CD8-positive, alpha-beta memory T cell (primary cell): ENCODE results near the gene SOX12. TPM values are rescaled to one million over a fixed set of nuclear protein-coding genes. Genes with fewer than 3 reads are reported as not detected.

Source experiments
- CTCF ChIA-PET: fragments of 350-600 bp; sonication (Branson Sonifier 250); formaldehyde crosslinking; loops from one replicate; lab custom pipeline; 2021; ENCODE audit warnings: antibody characterized with exemption; lab: Charles Lee
- POLR2A ChIA-PET: fragments of 350-600 bp; sonication (Branson Sonifier 250); formaldehyde crosslinking; loops from one replicate; lab custom pipeline; 2021; ENCODE audit warnings: antibody characterized with exemption; lab: Charles Lee
- DNase-seq, 5 donors: peaks; one replicate each; pipeline versions ENCODE4 v3.0.0 to v3.0.0-alpha.2; 2020 to 2022; ENCODE audit warnings: mixed read lengths in 1 of 5
- H3K27ac ChIP-seq: one replicate; pipeline ENCODE4 v1.7.0; 2013; ENCODE audit warnings: low read depth, mild to moderate bottlenecking, low read length, moderate library complexity
- H3K27me3 ChIP-seq: 2 replicates; pipeline ENCODE4 v1.7.0; 2013; ENCODE audit warnings: low read length, mild to moderate bottlenecking; ENCODE audit not compliant: insufficient read depth, poor library complexity, severe bottlenecking
- H3K36me3 ChIP-seq: 2 replicates; pipeline ENCODE4 v1.7.0; 2013; ENCODE audit warnings: mild to moderate bottlenecking, low read length, moderate library complexity; ENCODE audit not compliant: insufficient read depth
- H3K4me1 ChIP-seq: 2 replicates; pipeline ENCODE4 v1.7.0; 2013; ENCODE audit warnings: mild to moderate bottlenecking, low read length, moderate library complexity; ENCODE audit not compliant: insufficient read depth
- H3K4me3 ChIP-seq: 2 replicates; pipeline ENCODE4 v1.7.0; 2013; ENCODE audit warnings: mild to moderate bottlenecking, low read length
- H3K9me3 ChIP-seq: 2 replicates; pipeline ENCODE4 v1.7.0; 2013; ENCODE audit warnings: mild to moderate bottlenecking, low read length
- H3K27ac Mint-ChIP-seq, 8 donors: one replicate each; pipeline ENCODE4 v1.8.0; 2020 to 2021; ENCODE audit warnings: mixed read lengths in 8 of 8, mild to moderate bottlenecking in 6 of 8, inconsistent platforms in 3 of 8, moderate library complexity in 3 of 8
- H3K27me3 Mint-ChIP-seq, 2 donors: one replicate each; pipeline ENCODE4 v1.8.0; 2020 to 2021; ENCODE audit warnings: mixed read lengths in 2 of 2, mild to moderate bottlenecking in 1 of 2, moderate library complexity in 1 of 2
- H3K36me3 Mint-ChIP-seq, 3 donors: one replicate each; pipeline ENCODE4 v1.8.0; 2020 to 2021; ENCODE audit warnings: mixed read lengths in 3 of 3, inconsistent platforms in 1 of 3, mild to moderate bottlenecking in 1 of 3
- H3K4me1 Mint-ChIP-seq, 3 donors: one replicate each; pipeline ENCODE4 v1.8.0; 2020 to 2021; ENCODE audit warnings: mixed read lengths in 3 of 3, inconsistent platforms in 1 of 3, mild to moderate bottlenecking in 1 of 3
- H3K4me3 Mint-ChIP-seq, 7 donors: one replicate each; pipeline ENCODE4 v1.8.0; 2020 to 2021; ENCODE audit warnings: mixed read lengths in 7 of 7, mild to moderate bottlenecking in 6 of 7, moderate library complexity in 4 of 7, inconsistent platforms in 2 of 7
- H3K9me3 Mint-ChIP-seq, 5 donors: one replicate each; pipeline ENCODE4 v1.8.0; 2020 to 2022; ENCODE audit warnings: mixed read lengths in 5 of 5, mild to moderate bottlenecking in 3 of 5, moderate library complexity in 2 of 5, inconsistent platforms in 1 of 5
- polyA plus RNA-seq: library from polyadenylated mRNA; unstranded; fragments of 300-500 nt; fragmentation: Illumina TruSeq; gene quantifications from one replicate; pipeline ENCODE4 v1.2.3, GENCODE V29; 2021
- total RNA-seq, 2 experiments: library from RNA; stranded (reverse); gene quantifications; one replicate each; pipeline ENCODE4 v1.2.3, GENCODE V29; 2021

Gene SOX12
- total and polyA plus RNA-seq, 3 experiments from 2014 or later, result 0.64 to 5.1 (median 4.7) TPM

DNA sequence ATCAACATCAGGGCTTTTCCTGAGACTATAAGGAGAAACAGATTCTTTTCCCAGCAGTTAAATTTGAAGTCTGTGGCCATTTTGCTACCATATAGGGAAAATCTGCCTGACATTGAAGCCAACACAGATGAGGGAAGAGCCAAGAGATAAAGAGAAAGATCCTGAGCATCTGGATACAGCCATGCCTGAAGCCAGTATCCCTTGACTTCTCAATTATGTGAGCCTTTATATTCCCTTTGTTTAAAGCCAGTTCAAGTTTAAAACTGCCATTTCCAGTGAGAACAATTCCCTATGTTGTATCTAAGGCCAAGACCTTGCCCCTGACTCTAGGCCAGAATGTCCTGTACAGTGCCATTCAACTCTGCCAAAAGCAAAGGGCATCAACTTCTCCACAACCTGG lies 17.8 kb downstream of the SOX12 start:
- no peaks in the 10 kb centered on the region for H3K9me3 ChIP-seq
- H3K4me3 ChIP-seq, result no peak overlapping the region
- Mint-ChIP-seq H3K4me1 (peaks cover 6 to 9% (median 8%) of the 10 kb centered on the region in 3 donors), H3K27ac (no peak overlapping the region), H3K4me3 (peak overlapping the region in 2 of 7 donors; percentile 14 to 19), H3K36me3 (peaks cover under 1 to 3% (median 3%) of the 10 kb centered on the region in 3 donors), H3K27me3 (peaks cover 0 to 3% of the 10 kb centered on the region in 2 donors), H3K9me3 (no peaks in the 10 kb centered on the region)
- POLR2A ChIA-PET, result no interaction called here
- CTCF ChIA-PET, result interaction anchor here (1.9 kb wide), 1 partner anchor 12 kb away, joined by 6 read pairs; no protein-coding TSS in a partner anchor
- H3K27me3 ChIP-seq, result no peaks in the 10 kb centered on the region
- peaks cover under 1% of the 10 kb centered on the region for H3K4me1 ChIP-seq
- DNase-seq, result no peak
- no peaks in the 10 kb centered on the region for H3K36me3 ChIP-seq
- no peak overlapping the region for H3K27ac ChIP-seq

DNA sequence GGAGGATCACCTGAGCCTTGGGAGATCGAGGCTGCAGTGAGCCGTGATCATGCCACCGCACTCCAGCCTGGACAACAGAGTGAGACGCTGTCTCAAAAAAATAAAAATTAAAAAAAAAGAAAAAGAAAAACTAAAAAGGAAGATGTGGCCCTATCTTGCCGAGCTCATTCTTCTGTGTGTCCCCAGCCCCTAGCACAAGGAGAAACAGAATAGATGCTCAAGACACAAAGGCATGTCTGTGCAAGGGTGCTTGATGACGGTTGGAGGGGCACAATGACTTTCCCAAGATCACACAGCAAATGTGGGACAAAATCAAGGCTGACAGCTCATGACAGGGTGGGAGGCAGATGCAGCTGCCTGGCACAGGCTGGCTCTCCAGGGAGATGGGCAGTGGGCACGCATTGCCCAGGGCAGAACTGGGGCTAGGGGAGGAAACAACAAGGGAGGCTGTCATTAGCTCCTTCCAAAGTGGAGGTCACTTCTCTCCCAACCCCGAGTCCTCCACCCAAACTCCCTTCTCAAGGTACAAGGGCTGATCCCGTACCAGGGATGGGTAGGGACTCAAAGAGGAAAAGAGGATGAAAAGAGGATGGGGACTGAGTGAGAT lies 20.8 kb downstream of the SOX12 start:
- peaks cover 1 to 3% (median 3%) of the 10 kb centered on the region in 3 donors for H3K36me3 Mint-ChIP-seq
- H3K27me3 ChIP-seq, result no peaks in the 10 kb centered on the region
- peak overlapping the region; percentile 73 to 90 (median 82) for H3K4me3 Mint-ChIP-seq
- peaks cover 6% of the 10 kb centered on the region for H3K4me1 ChIP-seq
- H3K27me3 Mint-ChIP-seq, result peaks cover 0 to 6% of the 10 kb centered on the region in 2 donors
- peak overlapping the region in 6 of 8 donors; percentile 37 to 92 (median 68) for H3K27ac Mint-ChIP-seq
- no peaks in the 10 kb centered on the region for H3K9me3 ChIP-seq
- peaks cover 11 to 14% (median 13%) of the 10 kb centered on the region in 3 donors for H3K4me1 Mint-ChIP-seq
- no peak for DNase-seq
- no peaks in the 10 kb centered on the region for H3K36me3 ChIP-seq
- H3K27ac ChIP-seq, result no peak overlapping the region
- ChIA-PET POLR2A (no interaction called here), CTCF (interaction anchor here (0.7 to 2.1 kb wide), 4 partner anchors 9 to 132 kb away, joined by 4 to 11 read pairs (median 6); no protein-coding TSS in a partner anchor)
- H3K4me3 ChIP-seq, result no peak overlapping the region
- no peaks in the 10 kb centered on the region for H3K9me3 Mint-ChIP-seq

DNA sequence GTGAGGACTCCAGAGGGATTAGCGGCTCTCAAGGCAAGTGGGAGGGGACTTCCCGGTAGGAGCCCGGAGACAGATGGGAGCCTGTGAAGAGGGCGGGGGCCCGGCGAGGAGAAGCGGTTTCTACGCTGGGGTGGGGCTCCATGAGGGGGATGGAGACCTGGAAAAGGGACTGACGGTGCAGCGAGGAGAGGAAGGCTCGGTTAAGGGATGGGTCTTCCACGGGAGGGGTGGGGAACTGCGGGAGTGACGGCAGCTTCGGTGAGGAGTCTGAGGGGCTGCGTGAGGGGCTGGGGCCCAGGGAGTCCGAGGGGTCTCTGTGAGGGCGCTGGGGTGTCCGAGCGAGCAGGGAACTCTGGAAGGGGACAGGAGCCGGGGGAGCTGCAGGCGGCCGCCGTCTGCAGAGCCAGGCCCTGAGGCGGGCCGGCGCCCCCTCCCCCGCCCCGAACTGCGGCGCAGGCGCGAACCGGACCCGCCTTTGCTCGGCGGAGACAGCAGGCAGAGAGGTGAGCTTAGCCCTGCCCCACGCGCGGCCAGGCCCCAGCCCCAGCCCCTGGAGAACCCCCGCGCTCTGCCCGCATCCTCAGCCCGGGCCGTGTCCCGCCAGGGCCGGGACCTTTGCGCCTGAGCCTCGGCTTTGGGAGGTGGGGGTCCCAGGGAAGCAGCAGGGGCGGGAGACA lies 21.4 kb downstream of the SOX12 start, which contains the start of gene NRSN2:
NRSN2 (plus strand) TSS at position 472 of the 677 bp plus-strand sequence. CDS start 2,533 bp downstream, outside the sequence.
- peak in 1 of 5 donors; percentile 47 for DNase-seq
- H3K36me3 ChIP-seq, result no peaks in the 10 kb centered on the region
- H3K27ac Mint-ChIP-seq, result peak within 1 kb of the TSS in 7 of 8 donors; percentile 15 to 92 (median 72)

GRCh38 chr20:347317-347639 lies 21.9 kb downstream of the SOX12 start:
- H3K4me3 ChIP-seq, result peak overlapping the region; percentile 73
- no peak for DNase-seq
- POLR2A ChIA-PET, result no interaction called here
- peaks cover 11 to 14% (median 13%) of the 10 kb centered on the region in 3 donors for H3K4me1 Mint-ChIP-seq
- peaks cover 6% of the 10 kb centered on the region for H3K4me1 ChIP-seq
- H3K27ac ChIP-seq, result peak overlapping the region; percentile 54
- no peaks in the 10 kb centered on the region for H3K27me3 ChIP-seq
- no peaks in the 10 kb centered on the region for H3K36me3 ChIP-seq
- H3K36me3 Mint-ChIP-seq, result peaks cover under 1 to 3% (median 1%) of the 10 kb centered on the region in 3 donors
- no peaks in the 10 kb centered on the region for H3K9me3 Mint-ChIP-seq
- H3K4me3 Mint-ChIP-seq, result peak overlapping the region; percentile 81 to 96 (median 89)
- H3K27me3 Mint-ChIP-seq, result peaks cover 0 to 6% of the 10 kb centered on the region in 2 donors
- CTCF ChIA-PET, result no interaction called here
- H3K27ac Mint-ChIP-seq, result no peak overlapping the region
- no peaks in the 10 kb centered on the region for H3K9me3 ChIP-seq

More for the DNA sequence above, 21.4 kb downstream of the SOX12 start, which contains the start of gene NRSN2:
- peak within 1 kb of the TSS; percentile 54 for H3K27ac ChIP-seq
- H3K4me1 ChIP-seq, result peaks cover 6% of the 10 kb centered on the region
- Mint-ChIP-seq H3K4me3 (peak within 1 kb of the TSS; percentile 81 to 96 (median 89)), H3K27me3 (peaks cover 0 to 6% of the 10 kb centered on the region in 2 donors), H3K9me3 (no peaks in the 10 kb centered on the region), H3K4me1 (peaks cover 11 to 14% (median 13%) of the 10 kb centered on the region in 3 donors), H3K36me3 (peaks cover 1 to 3% (median 3%) of the 10 kb centered on the region in 3 donors)
- CTCF ChIA-PET, result interaction anchor here (1.3 to 2.1 kb wide), 2 partner anchors 16 to 22 kb away, joined by 5 to 11 read pairs; no protein-coding TSS in a partner anchor
- no peaks in the 10 kb centered on the region for H3K27me3 ChIP-seq
- peak within 1 kb of the TSS; percentile 73 for H3K4me3 ChIP-seq
- H3K9me3 ChIP-seq, result no peaks in the 10 kb centered on the region
- POLR2A ChIA-PET, result no interaction called here

GRCh38 chr20:347640-348484 lies 22.5 kb downstream of the SOX12 start:
- peak overlapping the region; percentile 15 to 96 (median 66) for H3K27ac Mint-ChIP-seq
- Histone ChIP-seq H3K36me3 (no peaks in the 10 kb centered on the region), H3K27ac (peak overlapping the region; percentile 54), H3K4me3 (peak overlapping the region; percentile 73), H3K9me3 (no peaks in the 10 kb centered on the region), H3K4me1 (peaks cover 6% of the 10 kb centered on the region), H3K27me3 (no peaks in the 10 kb centered on the region)
- H3K4me3 Mint-ChIP-seq, result peak overlapping the region; percentile 81 to 96 (median 89)
- DNase-seq, result peak; percentile 36 to 74 (median 51)
- H3K9me3 Mint-ChIP-seq, result no peaks in the 10 kb centered on the region
- peaks cover 11 to 14% (median 13%) of the 10 kb centered on the region in 3 donors for H3K4me1 Mint-ChIP-seq
- ChIA-PET POLR2A (no interaction called here), CTCF (no interaction called here)
- H3K27me3 Mint-ChIP-seq, result peaks cover 0 to 7% of the 10 kb centered on the region in 2 donors
- peaks cover 0 to 3% (median 1%) of the 10 kb centered on the region in 3 donors for H3K36me3 Mint-ChIP-seq

GRCh38 chr20:348972-349841 lies 23.9 kb downstream of the SOX12 start:
- ChIA-PET POLR2A (no interaction called here), CTCF (no interaction called here)
- Histone ChIP-seq H3K36me3 (no peaks in the 10 kb centered on the region), H3K27me3 (no peaks in the 10 kb centered on the region), H3K4me1 (peaks cover 6% of the 10 kb centered on the region), H3K4me3 (no peak overlapping the region), H3K27ac (peak overlapping the region; percentile 54), H3K9me3 (no peaks in the 10 kb centered on the region)
- H3K4me3 Mint-ChIP-seq, result peak overlapping the region in 3 of 7 donors; percentile 19 to 87 (median 87)
- H3K27ac Mint-ChIP-seq, result peak overlapping the region in 2 of 8 donors; percentile 29 to 96
- peaks cover 0 to 6% of the 10 kb centered on the region in 2 donors for H3K27me3 Mint-ChIP-seq
- peaks cover 0 to 1% (median 0%) of the 10 kb centered on the region in 3 donors for H3K36me3 Mint-ChIP-seq
- H3K9me3 Mint-ChIP-seq, result no peaks in the 10 kb centered on the region
- H3K4me1 Mint-ChIP-seq, result peaks cover 11 to 14% (median 13%) of the 10 kb centered on the region in 3 donors
- DNase-seq, result peak in 1 of 5 donors; percentile 44

GRCh38 chr20:353166-353565 lies 27.8 kb downstream of the SOX12 start:
- Histone ChIP-seq H3K27ac (no peak overlapping the region), H3K27me3 (no peaks in the 10 kb centered on the region), H3K4me3 (no peak overlapping the region), H3K9me3 (no peaks in the 10 kb centered on the region), H3K4me1 (peaks cover 9% of the 10 kb centered on the region), H3K36me3 (no peaks in the 10 kb centered on the region)
- DNase-seq, result peak in 1 of 5 donors; percentile 40
- H3K36me3 Mint-ChIP-seq, result peaks cover 0 to under 1% (median 0%) of the 10 kb centered on the region in 3 donors
- POLR2A ChIA-PET, result interaction anchor here (0.6 kb wide), 1 partner anchor 138 kb away, joined by 5 read pairs; no protein-coding TSS in a partner anchor
- H3K27ac Mint-ChIP-seq, result no peak overlapping the region
- H3K9me3 Mint-ChIP-seq, result no peaks in the 10 kb centered on the region
- peaks cover 4 to 5% (median 4%) of the 10 kb centered on the region in 3 donors for H3K4me1 Mint-ChIP-seq
- peaks cover 3 to 5% of the 10 kb centered on the region in 2 donors for H3K27me3 Mint-ChIP-seq
- CTCF ChIA-PET, result interaction anchor here (1.1 to 4.4 kb wide), 7 partner anchors 9 to 292 kb away, joined by 3 to 46 read pairs (median 5); no protein-coding TSS in a partner anchor
- H3K4me3 Mint-ChIP-seq, result no peak overlapping the region
